Stimulated activated CD4-positive, alpha-beta T cell treated with anti-CD3 and anti-CD28 coated beads, TNF-alpha, amount 100 ng/mL, for 1 hour (primary cell): ENCODE results near the gene IL1RAPL2.
"Not testable (repeated sequence)": the region's sequence is repeated elsewhere in the genome, so short reads cannot be mapped to it uniquely, and the experiment has no call there.

Experiments used
- DNase-seq, 3 donors: peaks; one replicate each; pipeline ENCODE4 v3.0.0-alpha.2; 2020; ENCODE audit warnings: low read depth in 3 of 3, low spot score in 1 of 3

IL1RAPL2 gene

DNA sequence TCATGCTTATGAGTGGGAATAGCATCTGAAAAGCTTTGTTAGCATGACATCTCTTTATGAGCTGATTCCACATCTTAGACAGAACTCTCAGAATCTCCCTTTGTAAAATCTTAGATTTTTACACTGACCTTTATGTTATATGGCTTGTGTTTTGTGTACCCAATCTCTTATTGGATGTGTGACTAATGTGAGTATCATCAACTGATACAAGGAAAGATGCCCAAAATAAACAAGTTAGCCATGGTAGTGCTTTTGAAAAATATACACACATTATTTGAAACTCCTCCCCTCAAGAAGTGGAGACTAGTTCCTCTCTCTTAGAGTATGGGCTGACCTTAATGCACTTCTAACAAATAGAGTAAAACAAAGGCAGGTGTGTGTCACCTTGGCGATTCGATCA, 1096.2 kb downstream of the IL1RAPL2 start:
- DNase-seq, result no peak

GRCh38 chrX:105664243-105664642, 1098.2 kb downstream of the IL1RAPL2 start:
- DNase-seq, result no peak

- not testable (repeated sequence) for DNase-seq
Observed at GRCh38 chrX:105684288-105684687, 1118.3 kb downstream of the IL1RAPL2 start.

GRCh38 chrX:105694839-105695238, 1128.8 kb downstream of the IL1RAPL2 start:
- DNase-seq, result no peak

GRCh38 chrX:105695451-105695850, 1129.5 kb downstream of the IL1RAPL2 start:
- DNase-seq, result no peak

- no peak for DNase-seq
Observed at GRCh38 chrX:105696870-105697269, 1130.9 kb downstream of the IL1RAPL2 start.

DNA sequence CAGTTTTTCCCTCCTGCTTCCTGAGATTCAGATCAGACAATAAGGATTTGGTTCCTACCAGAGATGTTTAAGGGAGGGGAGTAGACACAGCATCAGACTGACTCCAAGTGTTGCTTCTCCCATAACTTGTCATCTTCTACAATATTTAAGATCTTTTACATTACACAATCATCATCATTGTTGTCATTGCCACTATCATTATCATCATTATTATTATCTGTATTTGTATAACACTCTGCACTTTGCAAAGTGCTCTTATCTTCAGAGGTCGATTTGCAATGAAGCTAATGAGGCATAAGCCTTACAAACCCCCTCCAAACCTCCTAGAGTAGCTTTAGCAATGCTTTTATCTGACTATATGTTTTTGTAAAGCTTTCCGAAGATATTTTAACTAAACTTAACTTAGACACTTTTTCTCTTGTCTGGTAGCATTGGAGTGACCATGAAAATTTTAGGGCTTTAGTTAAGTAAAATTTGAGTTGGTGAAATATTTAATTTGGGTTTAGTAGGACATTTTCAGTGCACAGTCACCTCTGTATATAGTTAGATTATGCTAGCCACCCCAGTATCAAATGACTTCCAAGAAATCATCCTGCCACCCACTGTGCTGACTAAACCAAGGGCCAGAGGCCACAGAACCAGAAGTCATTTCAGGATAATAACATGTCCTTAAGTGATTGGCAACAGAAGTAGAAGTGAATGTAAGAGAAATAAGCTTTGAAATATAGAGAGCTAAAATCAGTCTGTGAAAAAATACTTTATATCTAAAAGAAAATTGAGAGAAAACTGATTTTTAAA, 1132.2 kb downstream of the IL1RAPL2 start:
- no peak for DNase-seq

GRCh38 chrX:105700331-105700730, 1134.3 kb downstream of the IL1RAPL2 start:
- no peak for DNase-seq

DNA sequence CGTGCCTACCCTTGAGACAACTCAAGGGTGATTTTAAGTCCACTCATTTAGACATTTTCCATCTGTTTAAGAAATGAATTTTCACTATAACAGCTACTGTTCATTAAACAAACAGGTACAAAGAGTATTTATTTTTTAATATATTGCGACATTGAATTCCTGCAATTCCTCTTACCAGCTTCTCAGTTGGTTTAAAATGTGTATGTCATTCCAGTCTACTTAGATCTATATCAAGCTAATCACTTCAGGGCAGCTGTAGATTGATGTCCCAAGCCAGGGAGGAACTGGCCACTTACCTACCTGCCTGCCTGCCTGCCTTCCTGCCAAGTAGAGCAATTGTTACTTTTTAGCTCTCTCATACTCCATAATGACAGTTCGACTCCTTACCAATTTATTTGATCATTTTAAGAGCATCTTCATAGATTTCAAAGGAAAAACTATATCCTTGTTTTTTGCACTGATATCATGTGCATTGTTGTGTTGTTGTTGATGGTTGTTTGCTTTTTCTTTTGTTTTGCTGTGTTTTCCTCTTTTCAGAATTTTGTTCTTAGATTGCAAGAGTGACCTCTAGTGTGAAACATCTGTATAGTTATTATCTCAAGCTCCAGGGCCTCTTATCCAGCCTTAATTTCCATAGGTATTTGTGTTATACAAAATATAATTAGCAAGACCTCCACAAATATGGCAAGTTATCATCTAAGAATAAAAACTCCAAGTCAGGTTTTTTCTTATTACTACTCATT, 1135.5 kb downstream of the IL1RAPL2 start:
- DNase-seq, result no peak

DNA sequence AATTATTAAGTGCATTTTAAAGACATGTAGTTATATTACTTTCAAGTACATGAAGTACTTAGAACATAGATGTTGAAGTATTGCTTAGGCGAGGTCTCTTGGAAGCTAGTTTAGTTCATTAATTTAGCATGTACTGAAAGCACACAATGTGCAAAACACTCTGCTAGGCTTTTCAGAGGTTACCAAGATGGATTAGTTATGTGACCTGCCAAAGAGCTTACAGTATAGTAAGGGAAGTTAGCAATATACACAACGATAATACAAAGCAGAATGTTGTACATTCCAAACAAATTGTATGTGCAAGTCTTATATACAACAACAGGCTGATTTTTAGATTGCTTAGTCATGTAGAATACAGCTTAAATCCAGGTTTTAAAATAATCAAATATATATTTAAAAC, 1137.9 kb downstream of the IL1RAPL2 start:
- no peak for DNase-seq

DNA sequence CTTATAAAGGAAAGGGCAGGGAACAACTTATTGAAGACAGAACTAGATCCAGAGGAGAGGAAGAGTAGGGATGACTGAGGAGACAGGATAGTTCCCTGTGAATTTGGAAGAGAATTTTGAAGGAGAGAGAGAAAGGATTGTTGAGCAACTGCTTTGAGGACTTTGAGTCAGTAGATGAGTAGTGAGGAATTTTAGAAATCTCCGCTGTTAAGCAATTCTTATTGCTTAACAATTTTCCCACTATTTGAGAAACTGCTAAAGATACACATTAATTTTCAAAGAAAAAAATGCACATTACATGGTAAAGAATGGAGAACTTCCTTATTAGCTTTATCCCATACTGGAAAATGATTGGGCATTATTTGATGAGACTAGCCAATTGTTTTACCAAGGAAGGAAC, 1140.0 kb downstream of the IL1RAPL2 start:
- no peak for DNase-seq

- no peak for DNase-seq
Observed at GRCh38 chrX:105711805-105712204, 1145.8 kb downstream of the IL1RAPL2 start.

- no peak for DNase-seq
Observed at GRCh38 chrX:105715746-105716145, 1149.7 kb downstream of the IL1RAPL2 start.

DNA sequence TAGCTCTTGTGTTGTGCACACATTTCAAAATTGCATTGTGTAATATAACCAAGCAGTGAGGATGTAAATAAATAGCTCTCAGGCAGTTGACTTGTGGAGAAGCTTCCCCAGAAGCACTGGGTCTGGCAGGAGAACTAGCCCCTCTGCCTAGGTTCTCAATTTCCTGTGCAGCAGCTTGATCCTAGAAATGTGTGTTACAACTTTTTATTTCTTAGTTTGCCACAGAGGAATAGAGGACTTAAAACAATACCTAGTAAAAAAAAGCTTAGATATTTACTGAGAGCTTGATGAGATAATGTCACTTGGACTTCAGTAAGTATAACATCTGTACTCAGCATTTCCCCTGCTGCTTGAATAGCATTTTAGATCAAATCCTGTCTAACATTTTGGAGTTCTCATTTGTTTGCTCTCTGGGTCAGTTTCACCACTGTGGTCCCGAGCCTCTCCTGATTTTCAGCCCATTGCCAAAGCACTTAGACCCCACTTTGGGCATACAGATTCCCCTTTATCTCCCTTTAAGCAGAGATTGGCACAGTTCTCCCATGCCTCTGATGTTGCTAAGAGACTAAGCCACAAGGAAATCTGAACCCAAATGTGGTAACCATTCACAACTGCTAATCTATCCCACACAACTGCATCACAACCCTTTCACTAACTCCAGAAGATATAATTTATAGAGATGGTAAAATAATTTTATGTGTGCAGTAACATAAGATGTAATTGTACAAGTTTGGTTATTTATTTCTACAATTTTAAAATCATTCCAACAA, 1158.2 kb downstream of the IL1RAPL2 start:
- DNase-seq, result no peak

DNA sequence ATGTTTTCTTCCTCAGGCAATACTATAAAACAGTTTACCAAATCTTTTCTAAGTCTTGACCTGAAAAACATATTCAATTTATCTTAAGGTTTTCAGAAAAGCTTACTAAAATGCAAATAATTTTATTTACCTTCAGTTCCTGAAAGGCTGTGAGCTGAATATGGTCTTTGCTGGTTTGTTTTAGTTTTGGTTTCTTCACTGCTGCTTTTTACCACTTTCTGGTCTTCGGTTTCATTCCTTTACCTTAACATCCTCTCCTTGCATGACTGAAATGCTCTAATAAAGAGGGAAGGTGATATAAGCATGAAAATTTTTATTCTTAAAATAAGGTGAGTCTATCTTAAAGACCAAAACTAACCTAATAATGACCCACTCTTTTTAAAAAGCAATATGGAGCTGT, 1159.2 kb downstream of the IL1RAPL2 start:
- no peak for DNase-seq

DNA sequence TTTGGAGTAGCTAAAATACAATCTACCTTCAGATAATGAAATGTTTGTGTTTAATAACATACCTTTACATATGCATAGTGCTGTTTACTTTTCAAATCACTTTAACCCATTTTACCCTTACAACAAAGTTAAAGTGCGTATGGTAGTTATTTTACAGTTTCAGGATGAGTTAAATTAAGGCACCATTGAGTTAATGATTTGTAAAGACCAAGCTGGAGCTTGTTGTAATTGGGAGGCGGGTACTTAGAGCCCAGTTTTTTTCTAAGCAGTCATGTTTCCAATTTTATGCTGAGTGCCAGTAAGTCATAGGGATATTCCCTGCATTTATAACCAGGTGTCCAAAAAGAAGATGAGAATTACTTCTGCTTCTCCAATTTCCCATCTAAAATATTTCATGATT, 1172.2 kb downstream of the IL1RAPL2 start:
- DNase-seq, result no peak

DNA sequence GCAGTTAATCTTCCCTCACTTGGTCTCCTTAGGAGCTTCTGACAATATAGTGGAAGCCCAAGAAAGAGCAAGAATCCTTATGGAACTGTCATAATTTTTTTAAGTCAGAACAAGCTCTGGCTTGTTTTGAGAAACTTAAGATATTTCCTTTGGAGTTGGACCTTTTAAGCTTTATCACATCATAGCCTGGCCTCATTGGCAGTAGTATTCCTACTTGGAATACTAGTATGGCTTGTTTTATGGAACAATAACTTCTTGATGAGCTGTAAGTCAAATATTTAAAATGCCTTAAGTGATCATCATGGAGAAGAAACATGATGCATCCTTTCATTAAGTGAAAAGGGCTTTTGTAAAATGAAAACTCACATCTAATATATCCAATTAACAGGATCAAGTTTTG, 1178.3 kb downstream of the IL1RAPL2 start:
- DNase-seq, result no peak

DNA sequence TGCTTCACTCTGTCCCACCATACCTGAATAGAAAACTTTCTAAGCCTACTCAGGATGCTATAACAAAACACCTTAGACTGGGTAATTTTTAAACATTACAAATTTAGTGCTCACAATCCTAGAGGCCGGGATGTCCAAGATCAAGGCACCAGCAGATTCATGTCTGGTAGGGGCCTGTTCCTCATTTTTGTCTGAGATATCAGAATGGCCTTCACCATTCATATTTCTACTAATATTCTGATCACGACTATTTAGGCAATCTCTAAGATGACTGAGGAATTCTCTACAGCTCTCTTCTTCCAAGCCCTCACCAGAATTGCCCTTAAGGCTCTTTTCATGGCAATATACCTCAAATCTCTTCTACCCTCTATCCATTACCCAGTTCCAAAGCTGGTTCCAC, 1178.9 kb downstream of the IL1RAPL2 start:
- no peak for DNase-seq

- DNase-seq, result no peak
Observed at GRCh38 chrX:105745863-105746262, 1179.9 kb downstream of the IL1RAPL2 start.

GRCh38 chrX:105752338-105752956, 1186.4 kb downstream of the IL1RAPL2 start:
- no peak for DNase-seq

- DNase-seq, result no peak
Observed at GRCh38 chrX:105753411-105753810, 1187.4 kb downstream of the IL1RAPL2 start.
